Measurements from ENCODE around the gene CRACR2B.

Gene CRACR2B

DNA sequence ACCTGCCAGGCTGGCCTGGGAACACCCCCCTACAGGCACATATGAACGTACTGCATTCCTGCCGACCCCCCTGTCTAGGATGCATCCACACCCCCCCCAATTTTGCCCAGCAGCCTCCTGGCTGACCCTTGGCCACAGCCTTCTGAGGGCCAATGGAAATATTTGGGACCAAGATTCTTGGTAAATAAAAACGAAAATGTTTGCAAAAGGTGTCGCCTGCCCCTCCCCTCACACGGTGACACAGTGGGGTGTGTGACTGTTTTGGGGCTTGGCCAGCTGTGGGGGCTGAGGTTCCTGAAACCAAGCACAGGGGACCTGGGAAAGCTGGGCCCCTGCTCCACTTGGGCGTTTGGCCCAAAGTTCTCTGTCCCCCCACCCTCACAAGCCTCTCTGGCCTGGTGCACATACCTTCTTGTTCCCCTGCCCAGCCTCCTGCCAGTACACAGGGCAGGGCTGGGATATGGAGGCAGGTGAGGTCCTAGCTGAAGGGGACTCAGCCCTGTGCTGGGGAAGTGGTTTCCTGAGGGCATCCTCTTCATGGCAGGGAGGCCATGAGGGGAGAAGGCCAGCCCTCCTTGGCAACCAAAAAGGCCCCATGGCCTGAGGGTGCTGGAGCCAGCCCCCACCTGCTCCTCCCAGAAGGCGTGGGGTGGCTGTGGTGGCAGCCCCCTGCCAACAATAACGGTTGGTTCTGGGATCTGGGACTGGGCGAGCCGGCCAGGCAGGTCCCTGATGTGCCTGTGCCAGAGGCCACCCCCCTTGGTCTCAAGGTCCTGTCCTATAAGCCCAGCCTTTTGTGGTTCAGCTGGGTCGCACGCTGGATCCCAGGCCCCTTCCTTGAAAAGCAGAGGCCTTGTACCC lies 2.1 kb upstream of the CRACR2B start:
- Mint-ChIP-seq H3K9me3 (no peaks in the 10 kb centered on the region), H3K27me3 (peaks cover 23% of the 10 kb centered on the region), H3K36me3 (ENCODE audit: low read depth) (peaks cover 6% of the 10 kb centered on the region), H3K27ac (no peak overlapping the region), H3K4me1 (ENCODE audit: low read depth) (peaks cover 32% of the 10 kb centered on the region), H3K4me3 (no peak overlapping the region)

- H3K36me3 Mint-ChIP-seq (ENCODE audit: low read depth), result peaks cover 6% of the 10 kb centered on the region
- H3K4me1 Mint-ChIP-seq (ENCODE audit: low read depth), result peaks cover 29% of the 10 kb centered on the region
- H3K4me3 Mint-ChIP-seq, result peak overlapping the region; percentile 64
- no peaks in the 10 kb centered on the region for H3K9me3 Mint-ChIP-seq
- no peak overlapping the region for H3K27ac Mint-ChIP-seq
- H3K27me3 Mint-ChIP-seq, result peaks cover 25% of the 10 kb centered on the region
These were observed 1.5 kb upstream of the CRACR2B start for GRCh38 chr11:826227-826621.

- Mint-ChIP-seq H3K9me3 (no peaks in the 10 kb centered on the region), H3K4me3 (peak overlapping the region; percentile 64), H3K4me1 (ENCODE audit: low read depth) (peaks cover 30% of the 10 kb centered on the region), H3K27me3 (peaks cover 29% of the 10 kb centered on the region), H3K36me3 (ENCODE audit: low read depth) (peaks cover 6% of the 10 kb centered on the region), H3K27ac (no peak overlapping the region)
These were observed 928 bp upstream of the CRACR2B start for GRCh38 chr11:826836-827145.

DNA sequence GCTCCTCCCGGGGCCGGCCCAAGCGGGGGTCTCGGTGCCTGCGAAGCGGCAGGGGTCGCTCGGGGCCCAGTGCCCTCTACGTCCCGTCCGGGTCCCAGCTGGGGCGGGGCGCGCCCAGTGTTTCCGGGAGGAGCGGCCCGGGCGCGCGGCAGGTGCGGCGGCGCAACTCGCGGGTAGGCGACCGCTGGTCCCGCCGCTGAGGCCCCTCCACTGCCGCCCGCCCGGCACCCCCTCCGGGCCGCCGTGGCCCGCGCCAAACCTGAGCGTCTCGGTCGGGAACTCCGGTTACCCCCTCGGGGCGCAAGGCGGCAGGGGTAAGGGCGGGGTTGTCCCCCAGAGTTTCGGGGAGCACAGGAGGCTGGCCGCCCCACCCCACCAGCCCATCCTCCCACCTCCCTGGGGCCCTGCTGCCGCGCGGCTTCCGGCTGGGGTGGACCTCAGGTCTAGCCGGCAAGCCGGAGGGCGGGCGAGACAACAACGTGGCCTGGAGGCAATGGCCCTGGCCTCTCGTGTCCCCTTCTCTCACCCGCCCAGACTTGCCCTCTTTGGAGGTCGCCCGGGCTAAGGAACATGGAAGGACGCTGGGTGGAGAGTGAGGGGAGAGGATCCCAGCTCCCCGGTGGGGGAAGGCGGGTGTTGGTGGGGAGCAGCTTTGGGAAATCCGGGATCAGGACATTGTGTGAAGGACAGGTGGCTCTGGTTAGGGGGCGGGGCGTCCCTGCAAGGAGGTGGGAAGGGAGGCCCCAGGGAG lies 398 bp upstream of the CRACR2B start:
- Mint-ChIP-seq H3K27me3 (peaks cover 31% of the 10 kb centered on the region), H3K36me3 (ENCODE audit: low read depth) (peaks cover 6% of the 10 kb centered on the region), H3K27ac (peak overlapping the region; percentile 11), H3K4me3 (peak overlapping the region; percentile 60), H3K9me3 (no peaks in the 10 kb centered on the region), H3K4me1 (ENCODE audit: low read depth) (peaks cover 30% of the 10 kb centered on the region)

DNA sequence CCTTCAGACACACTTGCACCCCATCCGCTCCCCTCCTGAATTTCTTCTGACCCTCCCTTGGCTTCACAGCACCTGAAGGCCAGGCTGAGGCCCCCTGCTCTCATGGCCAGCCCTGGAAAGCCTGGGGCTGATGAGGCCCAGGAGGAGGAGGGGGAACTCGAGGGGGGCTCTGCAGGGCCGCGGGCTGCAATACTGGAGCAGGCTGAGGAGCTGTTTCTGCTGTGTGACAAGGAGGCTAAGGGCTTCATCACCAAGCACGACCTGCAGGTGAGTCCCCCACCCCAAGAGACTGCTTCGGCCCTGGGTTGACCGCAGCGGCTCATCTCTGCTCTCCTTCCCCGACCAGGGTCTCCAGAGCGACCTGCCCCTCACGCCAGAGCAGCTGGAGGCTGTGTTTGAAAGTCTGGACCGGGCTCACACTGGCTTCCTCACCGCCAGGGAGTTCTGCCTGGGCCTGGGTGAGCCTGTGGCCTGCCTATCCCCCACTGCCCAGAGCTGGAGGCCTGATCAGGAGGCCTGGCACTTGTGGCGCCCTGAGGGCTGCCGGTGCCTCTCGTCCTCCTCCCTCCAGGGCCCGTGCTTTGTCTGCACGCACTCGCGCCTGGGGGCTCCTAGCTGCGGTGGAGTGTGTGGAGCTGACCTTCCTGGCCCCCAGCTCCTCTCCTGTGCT lies 922 bp downstream of the CRACR2B start:
- peaks cover 32% of the 10 kb centered on the region for H3K4me1 Mint-ChIP-seq (ENCODE audit: low read depth)
- peaks cover 6% of the 10 kb centered on the region for H3K36me3 Mint-ChIP-seq (ENCODE audit: low read depth)
- H3K9me3 Mint-ChIP-seq, result no peaks in the 10 kb centered on the region
- no peak overlapping the region for H3K27ac Mint-ChIP-seq
- H3K4me3 Mint-ChIP-seq, result peak overlapping the region; percentile 43
- peaks cover 31% of the 10 kb centered on the region for H3K27me3 Mint-ChIP-seq

DNA sequence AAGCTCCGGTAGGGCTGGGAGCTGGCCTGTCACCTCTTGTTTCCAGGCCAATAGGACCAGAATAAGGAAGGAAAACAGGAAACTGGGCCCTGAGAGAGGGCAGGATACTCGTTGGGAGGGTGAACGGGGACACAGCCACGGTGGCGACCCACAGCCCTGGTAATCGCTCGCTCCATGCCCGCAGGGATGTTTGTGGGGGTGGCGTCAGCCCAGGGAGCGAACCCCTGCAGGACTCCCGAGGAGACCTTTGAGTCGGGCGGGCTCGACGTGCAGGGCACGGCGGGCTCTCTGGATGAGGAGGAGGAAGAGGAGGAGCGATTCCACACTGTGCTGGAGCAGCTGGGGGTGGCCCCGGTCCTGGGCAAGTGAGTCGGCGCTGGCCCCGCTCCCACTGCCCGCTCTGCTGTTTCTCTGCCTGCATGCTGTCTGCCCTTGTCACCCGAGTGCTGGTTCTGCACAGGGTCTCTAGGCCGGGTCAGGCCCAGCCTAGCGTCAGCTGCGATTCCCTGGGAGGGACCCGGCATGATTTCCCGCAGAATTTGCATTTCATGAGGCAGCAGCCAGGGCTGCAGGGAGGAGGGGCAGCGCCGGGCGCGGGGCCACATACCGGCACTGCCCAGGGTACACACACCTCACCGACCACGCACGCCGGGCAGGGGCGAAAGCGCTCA lies 1.6 kb downstream of the CRACR2B start:
- H3K4me1 Mint-ChIP-seq (ENCODE audit: low read depth), result peaks cover 39% of the 10 kb centered on the region
- H3K9me3 Mint-ChIP-seq, result no peaks in the 10 kb centered on the region
- peaks cover 6% of the 10 kb centered on the region for H3K36me3 Mint-ChIP-seq (ENCODE audit: low read depth)
- H3K4me3 Mint-ChIP-seq, result peak overlapping the region; percentile 43
- peaks cover 31% of the 10 kb centered on the region for H3K27me3 Mint-ChIP-seq
- no peak overlapping the region for H3K27ac Mint-ChIP-seq

DNA sequence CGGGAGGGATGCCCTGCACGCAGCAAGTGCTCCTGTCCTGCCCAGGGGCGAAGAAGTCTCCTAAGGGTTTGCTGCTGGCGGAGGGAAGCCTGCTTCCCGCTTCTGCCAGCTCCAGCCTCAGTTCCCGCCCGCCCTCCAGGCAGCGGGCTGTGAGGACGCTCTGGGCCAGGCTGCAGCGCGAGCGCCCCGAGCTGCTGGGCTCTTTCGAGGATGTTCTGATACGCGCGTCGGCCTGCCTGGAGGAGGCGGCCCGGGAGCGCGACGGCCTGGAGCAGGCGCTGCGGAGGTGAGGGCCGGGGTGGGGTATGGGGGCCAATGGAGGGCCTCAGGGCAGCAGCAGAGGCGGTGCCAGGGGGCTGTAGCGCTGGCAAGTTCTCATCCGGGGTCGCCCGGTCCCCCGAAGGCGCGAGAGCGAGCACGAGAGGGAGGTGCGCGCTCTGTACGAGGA lies 2.2 kb downstream of the CRACR2B start:
- H3K4me3 Mint-ChIP-seq, result peak overlapping the region; percentile 17
- H3K27me3 Mint-ChIP-seq, result peaks cover 31% of the 10 kb centered on the region
- no peak overlapping the region for H3K27ac Mint-ChIP-seq
- no peaks in the 10 kb centered on the region for H3K9me3 Mint-ChIP-seq
- H3K4me1 Mint-ChIP-seq (ENCODE audit: low read depth), result peaks cover 45% of the 10 kb centered on the region
- peaks cover 4% of the 10 kb centered on the region for H3K36me3 Mint-ChIP-seq (ENCODE audit: low read depth)

DNA sequence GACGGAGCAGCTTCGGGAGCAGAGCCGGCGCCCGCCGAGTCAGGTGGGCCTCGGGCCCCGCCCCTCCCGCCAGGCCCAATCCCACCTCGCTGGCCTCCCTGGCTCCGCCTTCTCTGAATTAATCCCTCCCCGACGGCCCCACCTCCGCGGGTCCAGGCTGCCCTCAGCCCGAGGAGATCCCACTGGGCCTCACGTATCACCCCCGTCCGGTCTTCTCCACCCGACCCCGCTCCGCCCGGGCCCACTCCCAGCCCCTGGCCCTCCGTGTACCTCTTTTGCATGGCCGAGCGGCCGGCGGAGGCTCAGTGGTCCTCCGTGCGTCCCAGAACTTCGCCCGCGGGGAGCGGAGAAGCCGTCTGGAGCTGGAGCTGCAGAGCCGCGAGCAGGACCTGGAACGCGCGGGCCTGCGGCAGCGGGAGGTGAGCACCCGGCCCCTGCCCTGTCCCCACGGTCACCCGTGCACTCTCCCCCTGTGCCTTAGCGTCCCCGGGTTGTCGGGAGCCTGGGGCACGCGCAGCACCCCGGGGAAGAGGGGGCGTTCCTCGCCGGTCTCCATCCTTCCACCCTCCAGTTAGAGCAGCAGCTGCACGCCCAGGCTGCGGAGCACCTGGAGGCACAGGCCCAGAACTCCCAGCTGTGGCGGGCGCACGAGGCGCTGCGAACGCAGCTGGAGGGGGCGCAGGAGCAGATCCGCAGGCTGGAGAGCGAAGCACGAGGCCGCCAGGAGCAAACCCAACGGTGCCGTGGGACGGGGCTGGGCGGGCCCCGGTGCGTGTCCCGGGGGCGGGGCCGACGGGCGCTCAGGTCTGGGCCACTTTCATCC lies 2.8 kb downstream of the CRACR2B start:
- Mint-ChIP-seq H3K27me3 (peaks cover 31% of the 10 kb centered on the region), H3K36me3 (ENCODE audit: low read depth) (no peaks in the 10 kb centered on the region), H3K4me3 (no peak overlapping the region), H3K4me1 (ENCODE audit: low read depth) (peaks cover 50% of the 10 kb centered on the region), H3K9me3 (no peaks in the 10 kb centered on the region), H3K27ac (no peak overlapping the region)

GRCh38 chr11:831118-831864 lies 3.6 kb downstream of the CRACR2B start:
- H3K27ac Mint-ChIP-seq, result no peak overlapping the region
- H3K4me3 Mint-ChIP-seq, result peak overlapping the region; percentile 45
- H3K36me3 Mint-ChIP-seq (ENCODE audit: low read depth), result no peaks in the 10 kb centered on the region
- peaks cover 50% of the 10 kb centered on the region for H3K4me1 Mint-ChIP-seq (ENCODE audit: low read depth)
- no peaks in the 10 kb centered on the region for H3K9me3 Mint-ChIP-seq
- H3K27me3 Mint-ChIP-seq, result peaks cover 31% of the 10 kb centered on the region

DNA sequence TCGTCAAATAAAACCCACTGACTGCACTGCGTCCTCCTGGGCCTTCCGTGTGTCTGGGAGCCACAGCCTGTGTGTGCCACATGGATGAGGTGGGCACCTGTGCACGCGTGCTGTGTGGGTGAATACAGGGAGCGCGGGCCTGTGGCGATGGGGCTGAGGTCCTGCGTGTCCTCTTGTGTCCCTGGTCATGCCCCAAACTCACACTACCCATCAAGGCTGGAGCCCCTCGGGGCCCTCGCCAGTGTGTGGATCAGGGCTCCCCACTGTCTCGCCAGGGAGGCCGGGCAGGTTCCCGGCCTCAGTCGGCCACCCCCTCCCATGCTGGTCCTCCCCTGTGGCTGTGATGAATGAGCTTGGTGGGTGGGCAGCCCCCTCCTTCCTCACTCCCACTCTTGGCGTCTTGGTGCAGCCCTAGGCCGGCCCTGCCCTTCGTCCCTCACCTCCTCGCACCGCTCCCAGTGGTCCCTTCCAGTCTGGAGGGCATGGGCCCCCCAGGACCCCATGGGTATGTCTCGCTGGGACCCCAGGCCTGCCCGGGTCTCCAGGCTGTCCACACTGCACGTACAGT lies 4.3 kb downstream of the CRACR2B start:
- no peak overlapping the region for H3K27ac Mint-ChIP-seq
- no peaks in the 10 kb centered on the region for H3K36me3 Mint-ChIP-seq (ENCODE audit: low read depth)
- no peaks in the 10 kb centered on the region for H3K9me3 Mint-ChIP-seq
- H3K4me3 Mint-ChIP-seq, result peak overlapping the region; percentile 45
- peaks cover 45% of the 10 kb centered on the region for H3K4me1 Mint-ChIP-seq (ENCODE audit: low read depth)
- H3K27me3 Mint-ChIP-seq, result peaks cover 31% of the 10 kb centered on the region

GRCh38 chr11:832529-833113 lies 4.9 kb downstream of the CRACR2B start, which contains the start of gene CD151:
Gene CD151, plus strand, starts transcription at chr11:832952. Its CDS starts 3,118 bp downstream, at chr11:836070.
- Mint-ChIP-seq H3K4me3 (peak within 1 kb of the TSS; percentile 73), H3K4me1 (ENCODE audit: low read depth) (peaks cover 43% of the 10 kb centered on the region), H3K36me3 (ENCODE audit: low read depth) (no peaks in the 10 kb centered on the region), H3K27ac (no peak within 1 kb of the TSS), H3K9me3 (no peaks in the 10 kb centered on the region), H3K27me3 (peaks cover 29% of the 10 kb centered on the region)

- Mint-ChIP-seq H3K36me3 (ENCODE audit: low read depth) (no peaks in the 10 kb centered on the region), H3K27me3 (peaks cover 23% of the 10 kb centered on the region), H3K9me3 (no peaks in the 10 kb centered on the region), H3K27ac (no peak overlapping the region), H3K4me3 (peak overlapping the region; percentile 73), H3K4me1 (ENCODE audit: low read depth) (peaks cover 36% of the 10 kb centered on the region)
These were observed 5.5 kb downstream of the CRACR2B start for GRCh38 chr11:833114-833791.

Data from stimulated activated naive CD8-positive, alpha-beta T cell treated with anti-CD3 and anti-CD28 coated beads, Interleukin-15, Interleukin-2, amounts not matched to agents 100 ng/mL and 50 ng/mL, for 24 hours (primary cell).